T-helper 17 cell (primary cell): Measurements from ENCODE around the gene MGME1. TPM values are rescaled to one million over a fixed set of nuclear protein-coding genes. Genes with fewer than 3 reads are reported as not detected.

Source experiments
- ATAC-seq: fragments of 150-1000 bp; cut with Tn5 transposase; 2 replicates; pipeline ENCODE4 v1.10.0; 2021; ENCODE audit warnings: mild to moderate bottlenecking, moderate library complexity
- DNase-seq, 3 donors: peaks; one replicate each; pipeline versions ENCODE4 v3.0.0 to v3.0.0-alpha.2; 2020 to 2021
- H3K9me3 ChIP-seq: one replicate; pipeline ENCODE4 v1.7.0; 2013; ENCODE audit warnings: low read length, mild to moderate bottlenecking; ENCODE audit not compliant: control insufficient read depth, poor library complexity, severe bottlenecking
- H3K27ac Mint-ChIP-seq: one replicate; pipeline ENCODE4 v1.8.0; 2022; ENCODE audit warnings: mild to moderate bottlenecking, moderate library complexity, mixed read lengths
- H3K27me3 Mint-ChIP-seq: one replicate; pipeline ENCODE4 v1.8.0; 2022; ENCODE audit warnings: mixed read lengths
- H3K36me3 Mint-ChIP-seq: one replicate; pipeline ENCODE4 v1.8.0; 2022; ENCODE audit warnings: low read depth, mixed read lengths
- H3K4me1 Mint-ChIP-seq: one replicate; pipeline ENCODE4 v1.8.0; 2022; ENCODE audit warnings: mild to moderate bottlenecking, mixed read lengths
- H3K4me3 Mint-ChIP-seq: one replicate; pipeline ENCODE4 v1.8.0; 2022; ENCODE audit warnings: mild to moderate bottlenecking, moderate library complexity, mixed read lengths
- total RNA-seq, 4 donors: library from RNA in 2 of 4; stranded (reverse) in 2 of 4; gene quantifications; one replicate each; pipeline ENCODE4 v1.2.3 and lab custom pipeline; 2022 to 2026

Gene MGME1
- total RNA-seq, 2 donors from 2014 or later: 10.6 to 10.9 TPM

DNA sequence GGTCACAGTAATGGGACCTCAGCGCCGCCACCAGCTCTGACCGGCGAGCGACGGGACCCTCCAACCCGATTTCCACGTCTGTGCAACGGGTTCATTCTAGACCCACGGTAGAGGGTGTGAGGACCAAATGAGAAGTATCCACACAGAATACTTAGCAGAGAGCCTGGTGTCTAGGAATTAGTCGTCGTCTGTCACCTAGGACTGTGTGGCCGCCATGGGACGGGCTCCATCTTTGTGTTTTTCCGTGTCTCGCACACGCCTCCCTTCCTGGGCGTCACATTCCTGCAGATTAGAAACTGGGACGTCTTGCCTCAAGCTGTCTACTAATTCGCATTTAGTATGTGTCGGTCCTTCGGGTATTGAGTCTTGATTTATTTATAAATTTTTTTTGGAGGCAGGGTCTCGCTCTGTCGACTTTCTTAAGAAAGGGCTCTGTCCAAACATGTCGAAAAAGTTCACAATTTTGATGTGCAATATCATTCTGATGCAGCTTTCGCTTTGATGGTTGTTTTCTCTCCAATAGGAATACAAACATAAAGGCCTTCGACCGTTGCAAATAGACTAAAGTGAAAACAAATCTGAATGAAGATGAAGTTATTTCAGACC is 563 bp downstream of the MGME1 start:
- Mint-ChIP-seq H3K27me3 (no peaks in the 10 kb centered on the region), H3K4me1 (peaks cover 61% of the 10 kb centered on the region), H3K4me3 (peak overlapping the region; percentile 95), H3K27ac (peak overlapping the region; percentile 97), H3K36me3 (no peaks in the 10 kb centered on the region)
- DNase-seq: peak in 1 of 3 donors; percentile 15
- H3K9me3 ChIP-seq: no peaks in the 10 kb centered on the region
- peak; percentile 12 for ATAC-seq

DNA sequence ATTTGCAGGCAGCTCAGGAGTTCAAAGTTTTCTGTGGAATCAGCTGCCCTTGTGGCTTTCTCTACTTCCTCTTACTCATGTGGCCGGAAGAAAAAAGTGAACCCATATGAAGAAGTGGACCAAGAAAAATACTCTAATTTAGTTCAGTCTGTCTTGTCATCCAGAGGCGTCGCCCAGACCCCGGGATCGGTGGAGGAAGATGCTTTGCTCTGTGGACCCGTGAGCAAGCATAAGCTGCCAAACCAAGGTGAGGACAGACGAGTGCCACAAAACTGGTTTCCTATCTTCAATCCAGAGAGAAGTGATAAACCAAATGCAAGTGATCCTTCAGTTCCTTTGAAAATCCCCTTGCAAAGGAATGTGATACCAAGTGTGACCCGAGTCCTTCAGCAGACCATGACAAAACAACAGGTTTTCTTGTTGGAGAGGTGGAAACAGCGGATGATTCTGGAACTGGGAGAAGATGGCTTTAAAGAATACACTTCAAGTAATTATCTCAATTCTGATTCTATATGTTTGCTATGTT is 1.1 kb downstream of the MGME1 start:
- H3K4me1 Mint-ChIP-seq: peaks cover 55% of the 10 kb centered on the region
- DNase-seq (no peak), ATAC-seq (no peak)
- H3K27me3 Mint-ChIP-seq: no peaks in the 10 kb centered on the region
- H3K9me3 ChIP-seq: no peaks in the 10 kb centered on the region
- peak overlapping the region; percentile 95 for H3K4me3 Mint-ChIP-seq
- H3K36me3 Mint-ChIP-seq: no peaks in the 10 kb centered on the region
- peak overlapping the region; percentile 97 for H3K27ac Mint-ChIP-seq

DNA sequence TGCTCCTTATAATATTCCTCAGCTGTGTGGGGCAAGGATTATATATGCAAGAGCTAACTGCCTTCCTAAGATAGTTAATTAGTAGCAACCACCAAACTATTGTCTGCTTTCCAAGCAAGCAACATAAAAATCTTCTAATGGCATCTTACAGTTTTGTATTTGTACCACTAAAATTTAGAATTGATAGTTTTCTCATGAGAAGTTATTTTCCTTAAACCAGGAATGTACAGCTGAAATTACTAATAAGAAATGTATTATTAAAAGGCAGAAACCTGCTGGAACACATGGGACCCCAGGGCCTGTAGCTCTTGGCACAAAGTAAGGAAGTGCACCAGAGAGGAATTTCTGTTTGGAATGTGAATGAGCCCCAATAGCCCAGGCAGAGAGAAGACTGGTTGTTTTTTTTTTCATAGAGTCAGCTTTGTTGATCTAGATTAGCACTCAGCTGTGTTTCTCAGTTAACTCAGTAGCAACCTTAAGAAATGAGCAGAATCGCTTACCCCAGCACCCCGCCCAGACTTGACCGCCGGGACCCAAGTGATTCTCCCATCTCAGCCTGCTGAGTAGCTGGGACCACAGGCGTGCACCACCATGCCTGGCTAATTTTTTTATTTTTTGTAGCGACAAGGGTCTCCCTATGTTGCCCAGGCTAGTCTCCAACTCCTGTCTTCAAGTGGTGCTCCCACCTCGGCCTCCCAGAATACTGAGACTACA is 2.6 kb downstream of the MGME1 start:
- Mint-ChIP-seq H3K27ac (peak overlapping the region; percentile 97), H3K36me3 (peaks cover 2% of the 10 kb centered on the region), H3K4me3 (peak overlapping the region; percentile 95), H3K27me3 (no peaks in the 10 kb centered on the region), H3K4me1 (peaks cover 45% of the 10 kb centered on the region)
- H3K9me3 ChIP-seq: no peaks in the 10 kb centered on the region
- ATAC-seq (no peak), DNase-seq (no peak)

DNA sequence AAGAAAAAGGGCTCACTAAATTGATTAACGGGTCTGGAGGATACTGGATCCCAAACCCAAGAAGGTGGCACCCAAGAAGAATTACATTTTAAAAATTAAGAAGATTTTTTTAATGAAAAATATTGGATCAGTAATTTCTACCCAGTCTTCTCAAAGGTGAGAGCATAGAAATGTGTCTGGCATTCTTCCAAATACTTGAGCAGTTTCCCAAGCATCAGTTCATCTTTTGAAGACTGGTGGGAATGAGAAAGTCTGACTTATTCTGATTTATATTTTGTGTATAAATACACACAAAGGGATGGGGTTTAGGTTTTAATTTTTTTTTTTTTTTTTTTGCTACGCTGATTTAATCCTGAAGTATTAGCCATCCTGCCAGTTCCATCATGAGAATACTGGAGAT is 3.3 kb downstream of the MGME1 start:
- no peak for DNase-seq
- H3K27me3 Mint-ChIP-seq: no peaks in the 10 kb centered on the region
- peak overlapping the region; percentile 95 for H3K4me3 Mint-ChIP-seq
- H3K4me1 Mint-ChIP-seq: peaks cover 38% of the 10 kb centered on the region
- no peaks in the 10 kb centered on the region for H3K9me3 ChIP-seq
- H3K27ac Mint-ChIP-seq: peak overlapping the region; percentile 97
- peaks cover 3% of the 10 kb centered on the region for H3K36me3 Mint-ChIP-seq
- ATAC-seq: no peak

DNA sequence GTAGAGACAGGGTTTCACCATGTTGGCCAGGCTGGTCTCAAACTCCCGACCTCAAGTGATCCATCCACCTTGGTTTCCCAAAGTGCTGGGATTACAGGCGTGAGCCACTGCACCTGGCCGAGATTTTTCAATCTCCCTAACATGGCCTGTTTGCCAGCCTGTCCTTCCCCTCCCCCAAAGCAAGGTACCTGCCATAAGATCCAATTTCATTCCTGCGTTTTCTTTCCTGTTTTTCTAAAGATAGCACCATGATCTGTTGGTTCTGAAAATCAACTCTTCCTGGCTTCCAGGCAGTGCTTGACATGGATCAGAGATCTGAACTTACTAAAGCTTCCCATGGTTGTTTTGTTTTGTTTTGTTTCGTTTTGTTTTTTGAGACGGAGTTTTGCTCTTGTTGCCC is 7.5 kb downstream of the MGME1 start:
- Mint-ChIP-seq H3K36me3 (peaks cover 6% of the 10 kb centered on the region), H3K4me3 (no peak overlapping the region), H3K27ac (no peak overlapping the region), H3K4me1 (peaks cover 25% of the 10 kb centered on the region), H3K27me3 (no peaks in the 10 kb centered on the region)
- no peaks in the 10 kb centered on the region for H3K9me3 ChIP-seq
- ATAC-seq (no peak), DNase-seq (no peak)

GRCh38 chr20:17985388-17986018 is 16.7 kb downstream of the MGME1 start:
- no peak overlapping the region for H3K4me3 Mint-ChIP-seq
- no peaks in the 10 kb centered on the region for H3K9me3 ChIP-seq
- H3K36me3 Mint-ChIP-seq: peaks cover 7% of the 10 kb centered on the region
- peaks cover 20% of the 10 kb centered on the region for H3K4me1 Mint-ChIP-seq
- ATAC-seq (no peak), DNase-seq (no peak)
- H3K27ac Mint-ChIP-seq: no peak overlapping the region
- H3K27me3 Mint-ChIP-seq: no peaks in the 10 kb centered on the region

DNA sequence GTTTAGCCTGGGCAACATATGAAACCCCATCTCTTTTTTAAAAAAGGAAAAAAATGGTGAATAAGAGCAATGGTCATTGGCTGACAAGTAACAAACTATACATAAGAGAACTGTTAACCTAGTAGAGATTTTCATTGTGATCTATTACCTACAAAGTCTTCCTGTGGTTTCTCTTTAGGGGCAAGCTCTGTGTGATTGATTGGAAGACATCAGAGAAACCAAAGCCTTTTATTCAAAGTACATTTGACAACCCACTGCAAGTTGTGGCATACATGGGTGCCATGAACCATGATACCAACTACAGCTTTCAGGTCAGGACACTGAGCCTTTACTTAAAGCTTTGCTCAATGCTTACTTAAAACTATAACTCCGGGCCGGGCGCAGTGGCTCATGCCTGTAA is 19.2 kb downstream of the MGME1 start:
- Mint-ChIP-seq H3K4me3 (no peak overlapping the region), H3K36me3 (peaks cover 5% of the 10 kb centered on the region), H3K27me3 (no peaks in the 10 kb centered on the region), H3K4me1 (peaks cover 23% of the 10 kb centered on the region), H3K27ac (peak overlapping the region; percentile 45)
- H3K9me3 ChIP-seq: no peaks in the 10 kb centered on the region
- ATAC-seq: peak; percentile 86
- no peak for DNase-seq

- H3K36me3 Mint-ChIP-seq: peaks cover 4% of the 10 kb centered on the region
- H3K9me3 ChIP-seq: no peaks in the 10 kb centered on the region
- ATAC-seq (no peak), DNase-seq (no peak)
- H3K27ac Mint-ChIP-seq: no peak overlapping the region
- H3K4me3 Mint-ChIP-seq: no peak overlapping the region
- H3K4me1 Mint-ChIP-seq: peaks cover 26% of the 10 kb centered on the region
- H3K27me3 Mint-ChIP-seq: no peaks in the 10 kb centered on the region
Measured at GRCh38 chr20:17990278-17990972, 21.6 kb downstream of the MGME1 start.

DNA sequence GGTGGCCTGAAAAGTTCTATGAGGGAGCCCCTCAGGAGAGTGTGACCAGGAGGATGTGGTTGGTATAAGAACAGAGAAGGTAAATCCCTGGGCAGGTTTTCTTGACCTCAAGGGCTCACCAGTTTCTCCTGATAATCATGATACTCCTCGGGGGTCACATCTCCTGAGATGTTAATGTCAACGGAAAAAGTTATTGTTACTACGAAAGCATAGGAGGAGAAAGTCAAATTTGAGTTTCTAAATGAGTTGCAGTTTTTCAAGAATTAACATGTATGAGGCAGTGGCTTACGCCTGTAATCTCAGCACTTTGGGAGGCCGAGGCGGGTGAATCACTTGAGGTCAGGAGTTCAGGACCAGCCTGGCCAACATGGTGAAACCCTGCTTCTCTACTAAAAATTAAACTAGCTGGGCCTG is 23.4 kb downstream of the MGME1 start:
- peak overlapping the region; percentile 53 for H3K4me3 Mint-ChIP-seq
- no peaks in the 10 kb centered on the region for H3K9me3 ChIP-seq
- ATAC-seq (no peak), DNase-seq (no peak)
- peak overlapping the region; percentile 84 for H3K27ac Mint-ChIP-seq
- peaks cover 4% of the 10 kb centered on the region for H3K36me3 Mint-ChIP-seq
- peaks cover 31% of the 10 kb centered on the region for H3K4me1 Mint-ChIP-seq
- no peaks in the 10 kb centered on the region for H3K27me3 Mint-ChIP-seq

DNA sequence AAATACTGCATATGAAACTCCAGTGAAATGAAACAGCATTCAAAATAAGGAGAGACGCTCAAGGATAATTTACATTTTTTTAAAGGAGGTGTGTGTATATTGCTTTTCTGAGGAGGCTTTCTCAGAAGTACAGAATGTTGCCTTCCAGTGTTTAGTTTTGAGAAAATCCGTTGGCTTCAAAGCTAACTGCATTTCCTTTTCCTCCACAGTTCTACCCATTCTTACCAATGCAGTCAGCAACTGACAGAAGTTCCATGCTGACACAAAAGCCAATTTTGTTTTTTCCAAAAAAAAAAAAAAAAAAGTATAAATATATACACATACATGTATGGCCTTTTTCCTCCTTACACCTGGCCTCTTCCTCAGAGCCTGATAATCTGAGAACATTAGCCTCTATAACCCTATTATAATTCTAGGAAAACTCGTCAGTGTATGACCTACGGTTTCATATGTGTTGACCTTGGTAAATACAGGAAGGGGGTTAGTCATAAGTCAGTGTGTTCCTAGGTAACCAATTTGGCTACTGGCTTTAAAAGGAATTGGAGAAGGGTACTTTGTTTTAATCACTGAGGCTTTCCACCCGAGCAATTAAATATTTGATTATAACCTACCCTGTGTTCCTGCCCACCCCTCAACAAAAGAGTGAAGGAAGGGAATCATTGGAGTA is 24.2 kb downstream of the MGME1 start:
- H3K4me3 Mint-ChIP-seq: peak overlapping the region; percentile 53
- no peaks in the 10 kb centered on the region for H3K9me3 ChIP-seq
- DNase-seq (no peak), ATAC-seq (no peak)
- peak overlapping the region; percentile 84 for H3K27ac Mint-ChIP-seq
- no peaks in the 10 kb centered on the region for H3K27me3 Mint-ChIP-seq
- H3K36me3 Mint-ChIP-seq: peaks cover 3% of the 10 kb centered on the region
- H3K4me1 Mint-ChIP-seq: peaks cover 25% of the 10 kb centered on the region

GRCh38 chr20:17993546-17993945 is 24.7 kb downstream of the MGME1 start:
- Mint-ChIP-seq H3K27ac (peak overlapping the region; percentile 84), H3K4me1 (peaks cover 20% of the 10 kb centered on the region), H3K36me3 (peaks cover 5% of the 10 kb centered on the region), H3K4me3 (peak overlapping the region; percentile 31), H3K27me3 (peaks cover 4% of the 10 kb centered on the region)
- DNase-seq (no peak), ATAC-seq (no peak)
- no peaks in the 10 kb centered on the region for H3K9me3 ChIP-seq

DNA sequence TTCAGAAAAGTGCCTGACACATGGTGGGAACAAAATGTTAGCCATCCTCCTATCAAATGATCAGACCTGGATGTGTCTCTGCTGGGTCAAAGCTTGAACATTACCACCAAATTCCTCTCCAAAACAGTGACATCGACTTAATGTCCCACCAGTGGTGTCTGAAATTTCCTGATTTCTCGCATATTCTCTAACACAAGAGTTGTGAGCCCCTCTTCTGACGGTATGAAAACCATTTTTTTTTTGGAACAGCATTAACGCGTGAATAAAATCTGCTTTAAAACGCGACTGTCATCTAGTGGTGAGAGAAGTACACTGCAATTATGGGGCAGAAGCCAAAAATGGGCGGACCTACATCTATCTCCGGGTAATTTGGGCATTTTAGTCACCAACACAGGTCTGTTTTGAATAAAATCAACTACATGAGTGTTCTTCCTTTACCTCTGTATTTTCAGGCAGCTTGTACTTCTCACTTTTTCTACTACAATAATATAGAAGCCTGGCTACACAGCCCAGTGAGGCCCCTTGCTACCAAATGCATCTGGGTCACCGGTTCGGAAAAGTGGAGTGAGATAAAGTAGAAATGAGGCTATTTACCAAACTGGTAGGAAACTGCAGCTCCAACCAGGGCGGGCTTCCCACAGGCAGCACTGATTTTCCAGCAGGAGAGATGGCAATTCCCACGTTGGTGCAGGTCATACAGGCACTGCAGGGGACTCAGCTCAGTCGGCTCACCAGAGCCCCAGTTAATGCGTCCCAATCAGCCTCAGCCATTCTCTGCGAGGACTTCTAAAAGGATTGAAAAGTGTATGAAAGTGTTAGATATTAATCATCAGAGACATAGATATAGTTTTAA is 27.4 kb downstream of the MGME1 start:
- H3K4me3 Mint-ChIP-seq: no peak overlapping the region
- H3K4me1 Mint-ChIP-seq: peaks cover 28% of the 10 kb centered on the region
- H3K27me3 Mint-ChIP-seq: peaks cover 20% of the 10 kb centered on the region
- no peaks in the 10 kb centered on the region for H3K9me3 ChIP-seq
- peak overlapping the region; percentile 65 for H3K27ac Mint-ChIP-seq
- peak; percentile 90 for ATAC-seq
- DNase-seq: peak in 1 of 3 donors; percentile 23
- peaks cover 6% of the 10 kb centered on the region for H3K36me3 Mint-ChIP-seq
